GM19438 (cell line): Measurements from ENCODE around the gene PCDHGB5.
"Not testable (repeated sequence)": the region's sequence is repeated elsewhere in the genome, so short reads cannot be mapped to it uniquely, and the experiment has no call there.

Experiments
- ATAC-seq: cut with Tn5 transposase; IDR thresholded peaks from one replicate; pipeline ENCODE4 v1.9.1; 2021; ENCODE audit warnings: low read depth; ENCODE audit not compliant: unreplicated experiment

Gene PCDHGB5

DNA sequence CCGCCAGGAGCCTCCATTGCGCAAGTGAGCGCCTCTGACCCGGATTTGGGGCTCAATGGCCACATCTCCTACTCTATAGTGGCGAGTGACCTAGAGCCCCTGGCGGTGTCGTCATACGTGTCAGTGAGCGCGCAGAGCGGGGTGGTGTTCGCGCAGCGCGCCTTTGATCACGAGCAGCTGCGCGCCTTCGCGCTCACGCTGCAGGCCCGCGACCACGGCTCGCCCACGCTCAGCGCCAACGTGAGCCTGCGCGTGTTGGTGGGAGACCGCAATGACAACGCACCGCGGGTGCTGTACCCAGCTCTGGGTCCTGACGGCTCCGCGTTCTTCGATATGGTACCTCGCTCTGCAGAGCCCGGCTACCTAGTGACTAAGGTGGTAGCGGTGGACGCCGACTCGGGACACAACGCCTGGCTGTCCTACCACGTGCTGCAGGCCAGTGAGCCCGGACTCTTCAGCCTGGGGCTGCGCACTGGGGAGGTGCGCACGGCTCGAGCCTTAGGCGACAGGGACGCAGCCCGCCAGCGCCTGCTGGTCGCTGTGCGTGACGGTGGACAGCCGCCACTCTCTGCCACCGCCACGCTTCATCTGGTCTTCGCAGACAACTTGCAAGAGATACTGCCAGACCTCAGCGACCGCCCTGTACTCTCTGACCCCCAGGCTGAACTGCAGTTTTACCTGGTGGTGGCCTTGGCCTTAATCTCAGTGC is 12.0 kb downstream of the PCDHGB5 start:
- no peak for ATAC-seq

DNA sequence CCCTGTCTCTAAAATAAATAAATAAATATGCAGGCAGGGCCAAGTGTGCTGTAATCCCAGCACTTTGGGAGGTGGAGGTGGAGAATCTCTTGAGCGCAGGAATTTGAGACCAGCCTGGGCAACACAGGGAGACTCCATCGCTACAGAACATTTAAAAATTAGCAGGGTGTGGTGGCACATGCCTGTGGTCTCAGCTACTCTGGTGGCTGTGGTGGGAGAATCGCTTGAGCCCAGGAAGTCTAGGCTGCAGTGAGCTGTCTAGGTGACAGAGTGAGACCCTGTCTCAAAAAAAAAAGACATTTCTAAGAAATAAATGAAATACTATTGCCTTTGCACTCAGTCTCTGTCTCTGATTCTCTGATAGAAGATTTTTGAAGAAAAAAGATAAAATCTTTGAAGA is 13.8 kb downstream of the PCDHGB5 start:
- no peak for ATAC-seq

GRCh38 chr5:141412854-141413539 is 15.2 kb downstream of the PCDHGB5 start, which contains the start of gene PCDHGA10:
TSS of gene PCDHGA10 (plus strand) at chr5:141412987. CDS start at chr5:141413176, 189 bp downstream.
- ATAC-seq: peak; percentile 76

- ATAC-seq: peak; percentile 39
These were observed 15.9 kb downstream of the PCDHGB5 start for GRCh38 chr5:141413540-141414069.

- ATAC-seq: not testable (repeated sequence)
These were observed 17.0 kb downstream of the PCDHGB5 start for GRCh38 chr5:141414548-141415274.

GRCh38 chr5:141415275-141415618 is 17.5 kb downstream of the PCDHGB5 start:
- not testable (repeated sequence) for ATAC-seq

- not testable (repeated sequence) for ATAC-seq
These were observed 19.9 kb downstream of the PCDHGB5 start, which contains the start of gene PCDHGB7 for GRCh38 chr5:141417494-141418172. TSS of gene PCDHGB7 (plus strand) at chr5:141417677. CDS start at chr5:141417860, 183 bp downstream.

DNA sequence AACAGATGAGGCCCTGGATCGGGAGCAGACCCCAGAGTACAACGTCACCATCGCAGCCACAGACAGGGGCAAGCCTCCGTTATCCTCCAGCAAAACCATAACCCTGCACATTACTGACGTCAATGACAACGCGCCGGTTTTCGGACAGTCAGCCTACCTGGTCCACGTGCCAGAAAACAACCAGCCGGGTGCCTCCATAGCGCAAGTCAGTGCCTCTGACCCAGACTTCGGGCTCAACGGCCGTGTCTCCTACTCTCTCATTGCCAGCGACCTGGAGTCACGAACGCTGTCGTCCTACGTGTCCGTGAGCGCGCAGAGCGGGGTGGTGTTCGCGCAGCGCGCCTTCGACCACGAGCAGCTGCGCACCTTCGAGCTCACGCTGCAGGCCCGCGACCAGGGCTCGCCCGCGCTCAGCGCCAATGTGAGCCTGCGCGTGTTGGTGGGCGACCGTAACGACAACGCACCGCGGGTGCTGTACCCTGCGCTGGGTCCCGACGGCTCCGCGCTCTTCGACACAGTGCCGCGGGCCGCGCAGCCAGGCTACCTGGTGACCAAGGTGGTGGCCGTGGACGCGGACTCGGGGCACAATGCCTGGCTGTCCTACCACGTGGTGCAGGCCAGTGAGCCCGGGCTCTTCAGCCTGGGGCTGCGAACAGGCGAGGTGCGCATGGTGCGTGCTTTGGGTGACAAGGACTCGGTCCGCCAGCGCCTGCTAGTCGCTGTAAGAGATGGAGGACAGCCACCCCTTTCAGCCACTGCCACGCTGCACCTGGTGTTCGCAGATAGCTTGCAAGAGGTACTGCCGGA is 21.5 kb downstream of the PCDHGB5 start:
- ATAC-seq: no peak

DNA sequence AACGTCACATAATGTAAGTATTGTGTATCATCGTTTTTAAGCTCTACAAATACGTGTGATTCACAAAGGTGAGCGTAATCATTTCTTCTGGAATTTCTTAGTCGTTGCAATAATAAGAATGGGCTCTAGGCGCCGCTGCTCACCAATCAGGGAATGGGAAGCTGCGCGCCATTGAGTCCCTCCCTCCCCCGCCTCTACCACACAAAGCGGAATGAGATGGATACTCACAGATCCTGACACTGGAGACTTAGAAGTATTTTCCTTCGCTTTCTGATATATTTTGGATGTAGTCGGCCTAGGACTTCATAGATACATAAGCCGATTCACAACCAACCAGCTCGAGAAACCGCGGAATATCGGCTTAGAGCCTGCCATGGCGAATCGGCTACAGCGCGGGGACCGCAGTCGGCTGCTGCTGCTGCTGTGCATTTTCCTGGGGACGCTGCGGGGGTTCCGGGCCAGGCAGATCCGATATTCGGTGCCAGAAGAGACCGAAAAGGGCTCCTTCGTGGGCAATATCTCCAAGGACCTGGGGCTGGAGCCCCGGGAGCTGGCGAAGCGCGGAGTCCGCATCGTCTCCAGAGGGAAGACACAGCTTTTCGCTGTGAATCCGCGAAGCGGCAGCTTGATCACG is 23.2 kb downstream of the PCDHGB5 start, which contains the start of gene PCDHGA11:
PCDHGA11 (plus strand) TSS at position 197 of the 634 bp plus-strand sequence; CDS start at position 374, 177 bp downstream.
- no peak for ATAC-seq

GRCh38 chr5:141421489-141421855 is 23.7 kb downstream of the PCDHGB5 start:
- no peak for ATAC-seq

- no peak for ATAC-seq
These were observed 25.1 kb downstream of the PCDHGB5 start for GRCh38 chr5:141422742-141423291.

- ATAC-seq: no peak
These were observed 30.2 kb downstream of the PCDHGB5 start for GRCh38 chr5:141427783-141428426.

DNA sequence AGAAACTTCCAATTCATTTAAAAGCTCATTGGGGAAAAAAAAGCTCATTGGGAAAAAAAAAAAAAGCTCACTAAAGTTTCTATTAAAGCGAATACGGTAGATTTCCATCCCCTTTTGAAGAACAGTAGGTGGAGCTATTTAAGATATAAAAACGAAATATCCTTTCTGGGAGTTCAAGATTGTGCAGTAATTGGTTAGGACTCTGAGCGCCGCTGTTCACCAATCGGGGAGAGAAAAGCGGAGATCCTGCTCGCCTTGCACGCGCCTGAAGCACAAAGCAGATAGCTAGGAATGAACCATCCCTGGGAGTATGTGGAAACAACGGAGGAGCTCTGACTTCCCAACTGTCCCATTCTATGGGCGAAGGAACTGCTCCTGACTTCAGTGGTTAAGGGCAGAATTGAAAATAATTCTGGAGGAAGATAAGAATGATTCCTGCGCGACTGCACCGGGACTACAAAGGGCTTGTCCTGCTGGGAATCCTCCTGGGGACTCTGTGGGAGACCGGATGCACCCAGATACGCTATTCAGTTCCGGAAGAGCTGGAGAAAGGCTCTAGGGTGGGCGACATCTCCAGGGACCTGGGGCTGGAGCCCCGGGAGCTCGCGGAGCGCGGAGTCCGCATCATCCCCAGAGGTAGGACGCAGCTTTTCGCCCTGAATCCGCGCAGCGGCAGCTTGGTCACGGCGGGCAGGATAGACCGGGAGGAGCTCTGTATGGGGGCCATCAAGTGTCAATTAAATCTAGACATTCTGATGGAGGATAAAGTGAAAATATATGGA is 32.8 kb downstream of the PCDHGB5 start, which contains the start of gene PCDHGA12:
PCDHGA12 (plus strand) TSS at position 176 of the 782 bp plus-strand sequence; CDS start at position 429, 253 bp downstream.
- ATAC-seq: peak; percentile 89

GRCh38 chr5:141431286-141431685 is 33.5 kb downstream of the PCDHGB5 start:
- ATAC-seq: no peak

- not testable (repeated sequence) for ATAC-seq
These were observed 34.6 kb downstream of the PCDHGB5 start for GRCh38 chr5:141432308-141432707.

DNA sequence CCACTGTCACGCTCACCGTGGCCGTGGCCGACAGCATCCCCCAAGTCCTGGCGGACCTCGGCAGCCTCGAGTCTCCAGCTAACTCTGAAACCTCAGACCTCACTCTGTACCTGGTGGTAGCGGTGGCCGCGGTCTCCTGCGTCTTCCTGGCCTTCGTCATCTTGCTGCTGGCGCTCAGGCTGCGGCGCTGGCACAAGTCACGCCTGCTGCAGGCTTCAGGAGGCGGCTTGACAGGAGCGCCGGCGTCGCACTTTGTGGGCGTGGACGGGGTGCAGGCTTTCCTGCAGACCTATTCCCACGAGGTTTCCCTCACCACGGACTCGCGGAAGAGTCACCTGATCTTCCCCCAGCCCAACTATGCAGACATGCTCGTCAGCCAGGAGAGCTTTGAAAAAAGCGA is 35.0 kb downstream of the PCDHGB5 start:
- not testable (repeated sequence) for ATAC-seq

GRCh38 chr5:141434006-141434405 is 36.3 kb downstream of the PCDHGB5 start:
- no peak for ATAC-seq
